Thoracic aorta (tissue), 2 donors: Measurements from ENCODE around the gene GPATCH8. TPM values are rescaled to one million over a fixed set of nuclear protein-coding genes. Genes with fewer than 3 reads are reported as not detected.
"Not testable (repeated sequence)": the region's sequence is repeated elsewhere in the genome, so short reads cannot be mapped to it uniquely, and the experiment has no call there.

Experiments used
- ATAC-seq: fragments of 150-250 bp; one replicate; pipeline ENCODE4 v1.8.0; 2017; ENCODE audit warnings: low read depth; ENCODE audit not compliant: insufficient number of reproducible peaks, low FRiP score
- DNase-seq: peaks from one replicate; pipeline ENCODE4 v3.0.0-alpha.2; 2020; ENCODE audit warnings: low spot score
- H3K27ac ChIP-seq, 2 donors: fragments of 200-600 bp; sonication (generic); 1 replicate in 1 of 2; 2 replicates in 1 of 2; pipeline ENCODE4 v1.5.1; 2016; ENCODE audit warnings: mild to moderate bottlenecking in 2 of 2, moderate library complexity in 2 of 2
- H3K27me3 ChIP-seq: fragments of 200-600 bp; sonication (generic); replicated peaks from 2 replicates; pipeline ENCODE4 v1.6.0; 2016; ENCODE audit warnings: mild to moderate bottlenecking; ENCODE audit not compliant: insufficient read depth
- H3K36me3 ChIP-seq: fragments of 200-600 bp; sonication (generic); one replicate; pipeline ENCODE4 v1.5.1; 2016
- H3K4me1 ChIP-seq, 2 donors: fragments of 200-600 bp; sonication (generic); 1 replicate in 1 of 2; 2 replicates in 1 of 2; pipeline versions ENCODE4 v1.5.1 to v1.6.0; 2016; ENCODE audit warnings: low read depth in 2 of 2, mild to moderate bottlenecking in 1 of 2; ENCODE audit not compliant: control insufficient read depth in 1 of 2
- H3K4me3 ChIP-seq: fragments of 200-600 bp; sonication (generic); 2 replicates; pipeline ENCODE4 v1.5.1; 2016; ENCODE audit warnings: mild to moderate bottlenecking
- H3K9me3 ChIP-seq: fragments of 200-600 bp; sonication (generic); 2 replicates; pipeline ENCODE4 v1.5.1; 2016
- total RNA-seq, 2 donors: library from RNA; depleted of rRNA; stranded (reverse); fragments of >200 nt; gene quantifications; one replicate each; pipeline versions ENCODE4 v1.1.0 to v1.2.3, GENCODE V29; 2016
- TF ChIP-seq, protein P1 (sequence below): fragments of 200-600 bp; sonication (generic); IDR thresholded peaks from one replicate; pipeline ENCODE4 v1.5.1; 2019; ENCODE audit warnings: antibody characterized with exemption

The GPATCH8 gene
- total RNA-seq, 2 donors from 2014 or later: 39.3 to 56.1 TPM

- no peaks in the 10 kb centered on the region for H3K36me3 ChIP-seq
- ATAC-seq: no peak
- H3K27me3 ChIP-seq: no peaks in the 10 kb centered on the region
- no peaks in the 10 kb centered on the region for H3K4me1 ChIP-seq
- no peaks in the 10 kb centered on the region for H3K9me3 ChIP-seq
- no peak for DNase-seq
- no peak overlapping the region for H3K4me3 ChIP-seq
- TF ChIP-seq, protein P1, sequence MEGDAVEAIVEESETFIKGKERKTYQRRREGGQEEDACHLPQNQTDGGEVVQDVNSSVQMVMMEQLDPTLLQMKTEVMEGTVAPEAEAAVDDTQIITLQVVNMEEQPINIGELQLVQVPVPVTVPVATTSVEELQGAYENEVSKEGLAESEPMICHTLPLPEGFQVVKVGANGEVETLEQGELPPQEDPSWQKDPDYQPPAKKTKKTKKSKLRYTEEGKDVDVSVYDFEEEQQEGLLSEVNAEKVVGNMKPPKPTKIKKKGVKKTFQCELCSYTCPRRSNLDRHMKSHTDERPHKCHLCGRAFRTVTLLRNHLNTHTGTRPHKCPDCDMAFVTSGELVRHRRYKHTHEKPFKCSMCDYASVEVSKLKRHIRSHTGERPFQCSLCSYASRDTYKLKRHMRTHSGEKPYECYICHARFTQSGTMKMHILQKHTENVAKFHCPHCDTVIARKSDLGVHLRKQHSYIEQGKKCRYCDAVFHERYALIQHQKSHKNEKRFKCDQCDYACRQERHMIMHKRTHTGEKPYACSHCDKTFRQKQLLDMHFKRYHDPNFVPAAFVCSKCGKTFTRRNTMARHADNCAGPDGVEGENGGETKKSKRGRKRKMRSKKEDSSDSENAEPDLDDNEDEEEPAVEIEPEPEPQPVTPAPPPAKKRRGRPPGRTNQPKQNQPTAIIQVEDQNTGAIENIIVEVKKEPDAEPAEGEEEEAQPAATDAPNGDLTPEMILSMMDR: no peak
- no peak overlapping the region for H3K27ac ChIP-seq
Observed at GRCh38 chr17:44376124-44376523, 127.1 kb downstream of the GPATCH8 start.

GRCh38 chr17:44375196-44376017 is 127.8 kb downstream of the GPATCH8 start:
- DNase-seq: no peak
- no peaks in the 10 kb centered on the region for H3K36me3 ChIP-seq
- no peaks in the 10 kb centered on the region for H3K27me3 ChIP-seq
- H3K4me3 ChIP-seq: no peak overlapping the region
- no peak overlapping the region for H3K27ac ChIP-seq
- TF ChIP-seq, protein P1: no peak
- no peak for ATAC-seq
- no peaks in the 10 kb centered on the region for H3K4me1 ChIP-seq
- no peaks in the 10 kb centered on the region for H3K9me3 ChIP-seq

DNA sequence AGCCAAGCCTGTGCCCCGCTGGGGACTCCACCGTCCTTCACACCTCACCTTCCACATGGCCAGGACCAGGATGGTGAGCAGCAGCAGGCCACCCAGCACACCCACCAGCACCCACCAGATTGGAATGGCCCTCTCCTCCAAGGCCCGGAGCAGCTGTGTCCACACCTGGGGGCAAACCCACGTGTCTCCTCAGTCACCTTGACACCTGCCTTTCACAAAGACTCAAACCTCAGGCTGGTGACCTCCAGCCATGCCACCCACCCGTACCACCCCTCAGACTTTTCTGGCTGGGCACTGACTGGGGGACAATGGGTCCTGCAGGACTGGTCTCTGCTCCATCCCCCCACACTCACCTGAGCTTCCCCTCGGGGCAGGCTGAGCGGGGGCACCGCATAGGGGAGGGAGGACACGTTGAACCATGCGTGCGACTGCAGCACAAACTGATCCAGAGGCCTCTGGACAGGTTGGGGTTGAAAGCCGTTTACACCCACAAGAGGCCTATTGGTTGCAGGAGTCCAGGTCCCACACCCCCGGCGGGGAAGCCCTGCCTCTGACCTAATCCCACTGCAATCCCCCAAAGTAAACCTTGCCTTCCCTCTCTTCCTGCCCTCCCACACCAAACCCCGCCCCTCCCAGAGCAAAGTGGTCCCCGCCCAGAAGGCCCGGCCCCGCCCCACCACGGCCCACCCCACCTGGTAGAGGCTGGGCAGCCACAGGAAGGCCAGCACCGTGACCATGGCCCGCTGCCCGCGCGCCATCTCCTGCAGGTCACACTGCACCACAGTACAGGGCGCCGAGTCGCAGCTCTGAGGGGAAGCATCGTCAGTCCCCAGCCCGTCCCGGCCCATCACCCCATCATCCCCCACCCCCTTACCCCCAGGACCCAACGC is 128.7 kb downstream of the GPATCH8 start:
- no peaks in the 10 kb centered on the region for H3K9me3 ChIP-seq
- H3K36me3 ChIP-seq: no peaks in the 10 kb centered on the region
- H3K27me3 ChIP-seq: no peaks in the 10 kb centered on the region
- no peak for ATAC-seq
- H3K4me3 ChIP-seq: no peak overlapping the region
- H3K4me1 ChIP-seq: no peaks in the 10 kb centered on the region
- no peak overlapping the region for H3K27ac ChIP-seq
- DNase-seq: no peak
- TF ChIP-seq, protein P1: no peak

- H3K9me3 ChIP-seq: no peaks in the 10 kb centered on the region
- no peaks in the 10 kb centered on the region for H3K4me1 ChIP-seq
- no peaks in the 10 kb centered on the region for H3K36me3 ChIP-seq
- DNase-seq (no peak), ATAC-seq (no peak)
- H3K27me3 ChIP-seq: no peaks in the 10 kb centered on the region
- H3K4me3 ChIP-seq: no peak overlapping the region
- TF ChIP-seq, protein P1: no peak
- no peak overlapping the region for H3K27ac ChIP-seq
Observed at GRCh38 chr17:44372036-44372435, 131.2 kb downstream of the GPATCH8 start.

DNA sequence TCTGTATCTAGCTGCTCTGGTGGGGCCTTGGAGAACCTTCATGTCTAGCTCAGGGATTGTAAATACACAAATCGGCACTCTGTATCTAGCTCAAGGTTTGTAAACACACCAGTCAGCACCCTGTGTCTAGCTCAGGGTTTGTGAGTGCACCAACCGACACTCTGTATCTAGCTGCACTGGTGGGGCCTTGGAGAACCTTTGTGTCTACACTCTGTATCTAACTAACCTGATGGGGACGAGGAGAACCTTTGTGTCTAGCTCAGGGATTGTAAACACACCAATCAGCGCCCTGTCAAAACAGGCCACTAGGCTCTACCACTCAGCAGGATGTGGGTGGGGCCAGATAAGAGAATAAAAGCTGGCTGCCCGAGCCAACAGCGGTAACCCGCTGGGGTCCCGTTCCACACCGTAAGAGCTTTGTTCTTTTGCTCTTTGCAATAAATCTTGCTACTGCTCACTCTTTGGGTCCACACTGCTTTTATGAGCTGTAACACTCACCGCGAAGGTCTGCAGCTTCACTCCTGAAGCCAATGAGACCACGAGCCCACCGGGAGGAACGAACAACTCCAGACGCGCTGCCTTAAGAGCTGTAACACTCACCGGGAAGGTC is 133.7 kb downstream of the GPATCH8 start:
- H3K9me3 ChIP-seq, H3K36me3 ChIP-seq, DNase-seq, ATAC-seq, H3K27ac ChIP-seq, H3K27me3 ChIP-seq, H3K4me3 ChIP-seq, H3K4me1 ChIP-seq: not testable (repeated sequence)

DNA sequence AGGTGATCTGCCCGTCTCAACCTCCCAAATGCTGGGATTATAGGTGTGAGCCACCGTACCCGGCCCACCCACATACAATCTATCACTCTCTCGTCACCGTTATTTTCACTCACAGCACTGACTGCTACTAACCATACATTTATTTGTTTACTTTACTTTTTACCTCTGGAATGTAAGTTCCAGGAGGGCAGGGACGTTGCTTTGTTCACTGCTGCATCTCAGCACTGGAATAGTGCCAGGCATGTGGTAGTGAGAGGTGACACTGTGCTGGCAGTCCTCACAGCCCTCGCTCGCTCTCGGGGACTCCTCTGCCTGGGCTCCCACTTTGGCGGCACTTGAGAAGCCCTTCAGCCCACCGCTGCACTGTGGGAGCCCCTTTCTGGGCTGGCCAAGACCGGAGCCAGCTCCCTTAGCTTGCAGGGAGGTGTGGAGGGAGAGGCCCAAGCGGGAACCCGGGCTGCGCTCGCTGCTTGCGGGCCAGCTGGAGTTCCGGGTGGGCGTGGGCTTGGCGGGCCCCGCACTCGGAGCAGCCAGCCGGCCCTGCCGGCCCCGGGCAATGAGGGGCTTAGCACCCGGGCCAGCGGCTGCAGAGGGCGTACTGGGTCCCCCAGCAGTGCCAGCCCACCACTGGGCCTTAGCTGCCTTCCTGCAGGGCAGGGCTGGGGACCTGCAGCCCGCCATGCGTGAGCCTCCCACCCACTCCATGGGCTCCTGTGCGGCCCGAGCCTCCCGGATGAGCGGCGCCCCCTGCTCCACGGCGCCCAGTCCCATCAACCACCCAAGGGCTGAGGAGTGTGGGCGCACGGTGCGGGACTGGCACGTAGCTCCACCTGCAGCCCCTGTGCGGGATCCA is 134.6 kb downstream of the GPATCH8 start:
- not testable (repeated sequence) for H3K27me3 ChIP-seq, ATAC-seq, H3K4me3 ChIP-seq, DNase-seq, H3K36me3 ChIP-seq, H3K27ac ChIP-seq, H3K9me3 ChIP-seq, H3K4me1 ChIP-seq
